ENCODE data around the gene SPP1.
A peak's percentile ranks its signal among the peaks of the same experiment; 100 is the strongest.

SPP1 gene

GRCh38 chr4:87950493-87950892, 25.0 kb upstream of the SPP1 start:
- DNase-seq: no peak
- in situ Hi-C loops (cut with MboI; ENCODE audit: low pct_unique_long_range_greater_than_20kb, low sequenced_read_pairs): no loop called here

GRCh38 chr4:87950936-87951511, 24.5 kb upstream of the SPP1 start:
- no peak for DNase-seq
- in situ Hi-C loops (cut with MboI; ENCODE audit: low pct_unique_long_range_greater_than_20kb, low sequenced_read_pairs): no loop called here

GRCh38 chr4:87953826-87954225, 21.7 kb upstream of the SPP1 start:
- in situ Hi-C loops (cut with MboI; ENCODE audit: low pct_unique_long_range_greater_than_20kb, low sequenced_read_pairs): no loop called here
- DNase-seq: peak; percentile 36

GRCh38 chr4:87956501-87956900, 19.0 kb upstream of the SPP1 start:
- DNase-seq: no peak
- in situ Hi-C loops (cut with MboI; ENCODE audit: low pct_unique_long_range_greater_than_20kb, low sequenced_read_pairs): no loop called here

- in situ Hi-C loops (cut with MboI; ENCODE audit: low pct_unique_long_range_greater_than_20kb, low sequenced_read_pairs): no loop called here
- no peak for DNase-seq
Measured at GRCh38 chr4:87957061-87957460, 18.5 kb upstream of the SPP1 start.

GRCh38 chr4:87961993-87962392, 13.5 kb upstream of the SPP1 start:
- in situ Hi-C loops (cut with MboI; ENCODE audit: low pct_unique_long_range_greater_than_20kb, low sequenced_read_pairs): loop anchor here (10.0 kb wide), 1 partner anchor 107 kb away; no protein-coding TSS in a partner anchor

GRCh38 chr4:87962398-87963146, 12.9 kb upstream of the SPP1 start:
- in situ Hi-C loops (cut with MboI; ENCODE audit: low pct_unique_long_range_greater_than_20kb, low sequenced_read_pairs): loop anchor here (10.0 kb wide), 1 partner anchor 108 kb away; no protein-coding TSS in a partner anchor
- no peak for DNase-seq

More at GRCh38 chr4:87961993-87962392, 13.5 kb upstream of the SPP1 start:
- no peak for DNase-seq

- in situ Hi-C loops (cut with MboI; ENCODE audit: low pct_unique_long_range_greater_than_20kb, low sequenced_read_pairs): loop anchor here (10.0 kb wide), 1 partner anchor 111 kb away; no protein-coding TSS in a partner anchor
- DNase-seq: no peak
Measured at GRCh38 chr4:87965501-87965975, 10.0 kb upstream of the SPP1 start.

GRCh38 chr4:87966095-87966496, 9.4 kb upstream of the SPP1 start:
- in situ Hi-C loops (cut with MboI; ENCODE audit: low pct_unique_long_range_greater_than_20kb, low sequenced_read_pairs): loop anchor here (10.0 kb wide), 1 partner anchor 111 kb away; no protein-coding TSS in a partner anchor
- DNase-seq: no peak

- in situ Hi-C loops (cut with MboI; ENCODE audit: low pct_unique_long_range_greater_than_20kb, low sequenced_read_pairs): loop anchor here (10.0 kb wide), 1 partner anchor 112 kb away; no protein-coding TSS in a partner anchor
Measured at GRCh38 chr4:87967193-87967592, 8.3 kb upstream of the SPP1 start.

GRCh38 chr4:87970121-87970520, 5.4 kb upstream of the SPP1 start:
- DNase-seq: no peak
- in situ Hi-C loops (cut with MboI; ENCODE audit: low pct_unique_long_range_greater_than_20kb, low sequenced_read_pairs): no loop called here

More at GRCh38 chr4:87967193-87967592, 8.3 kb upstream of the SPP1 start:
- no peak for DNase-seq

- DNase-seq: no peak
- in situ Hi-C loops (cut with MboI; ENCODE audit: low pct_unique_long_range_greater_than_20kb, low sequenced_read_pairs): no loop called here
Measured at GRCh38 chr4:87971866-87972265, 3.6 kb upstream of the SPP1 start.

- peak; percentile 64 for DNase-seq
- in situ Hi-C loops (cut with MboI; ENCODE audit: low pct_unique_long_range_greater_than_20kb, low sequenced_read_pairs): no loop called here
Measured at GRCh38 chr4:87973283-87974169, 2.0 kb upstream of the SPP1 start.

GRCh38 chr4:87974856-87975462, 555 bp upstream of the SPP1 start:
- in situ Hi-C loops (cut with MboI; ENCODE audit: low pct_unique_long_range_greater_than_20kb, low sequenced_read_pairs): no loop called here
- DNase-seq: no peak

- no peak for DNase-seq
- in situ Hi-C loops (cut with MboI; ENCODE audit: low pct_unique_long_range_greater_than_20kb, low sequenced_read_pairs): no loop called here
Measured at GRCh38 chr4:87977521-87978278, 2.2 kb downstream of the SPP1 start.

- in situ Hi-C loops (cut with MboI; ENCODE audit: low pct_unique_long_range_greater_than_20kb, low sequenced_read_pairs): no loop called here
- DNase-seq: no peak
Measured at GRCh38 chr4:87978681-87979080, 3.2 kb downstream of the SPP1 start.

- in situ Hi-C loops (cut with MboI; ENCODE audit: low pct_unique_long_range_greater_than_20kb, low sequenced_read_pairs): no loop called here
Measured at GRCh38 chr4:87979810-87980209, 4.3 kb downstream of the SPP1 start.

GRCh38 chr4:87981486-87981885, 6.0 kb downstream of the SPP1 start:
- DNase-seq: no peak
- in situ Hi-C loops (cut with MboI; ENCODE audit: low pct_unique_long_range_greater_than_20kb, low sequenced_read_pairs): no loop called here

More at GRCh38 chr4:87979810-87980209, 4.3 kb downstream of the SPP1 start:
- no peak for DNase-seq
